ENCODE results near the gene GDI1. TPM values are rescaled to one million over a fixed set of nuclear protein-coding genes. Genes with fewer than 3 reads are reported as not detected.
"Not testable (repeated sequence)": the region's sequence is repeated elsewhere in the genome, so short reads cannot be mapped to it uniquely, and the experiment has no call there.

Gene GDI1
- 100 to 1,000 TPM; 138 to 174 (median 140) TPM for total RNA-seq
- 67.5 TPM for total RNA-seq (2013)

DNA sequence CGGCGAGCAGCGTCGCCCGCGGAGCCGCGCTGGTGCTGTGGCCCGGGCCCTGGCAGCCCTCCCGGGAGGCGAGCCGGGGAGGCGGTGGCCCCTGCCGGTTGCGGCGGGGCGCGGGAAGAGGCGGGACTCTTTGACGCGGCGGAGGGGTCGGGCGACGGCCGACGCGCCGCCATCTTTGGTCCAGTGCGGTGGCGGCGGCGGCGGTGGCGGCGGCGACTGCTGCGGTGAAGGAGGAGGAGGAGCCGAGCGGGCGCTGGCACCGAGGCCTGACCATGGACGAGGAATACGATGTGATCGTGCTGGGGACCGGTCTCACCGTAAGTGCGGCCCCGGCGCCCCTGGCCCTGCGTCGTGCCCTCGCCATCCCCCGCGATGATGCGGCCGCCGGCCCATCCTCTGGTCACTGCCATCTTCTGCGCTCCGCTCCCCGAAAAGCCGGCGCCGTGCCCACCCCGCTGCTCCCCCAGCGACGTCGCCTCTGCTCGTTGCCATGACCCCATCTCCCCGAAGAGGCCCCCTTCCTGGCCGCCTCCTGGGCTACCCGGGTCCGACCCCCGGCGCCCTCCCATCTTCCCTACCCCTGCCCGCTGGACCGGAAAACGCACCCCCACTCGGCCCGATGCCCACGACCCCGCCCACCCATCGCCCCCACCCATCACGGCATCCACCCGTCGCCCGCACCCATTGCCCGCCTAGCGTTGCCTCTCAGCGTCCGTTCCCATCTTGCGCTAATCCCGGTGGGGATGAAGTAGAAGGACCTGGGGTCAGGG is at the start of gene GDI1:
Gene GDI1, plus strand, starts transcription at position 172 of the 770 bp plus-strand sequence. Its CDS starts 101 bp downstream, at position 273.
- Histone ChIP-seq H3K27me3 (ENCODE audit: control insufficient read depth, insufficient read depth, low read length) (no peaks in the 10 kb centered on the region), H3K9me3 (ENCODE audit: control insufficient read depth, insufficient read depth, low read length) (no peaks in the 10 kb centered on the region), H3K27ac (ENCODE audit: low read length) (peak within 1 kb of the TSS; percentile 81), H3K36me3 (ENCODE audit: control insufficient read depth, insufficient read depth, low read length) (peaks cover 30% of the 10 kb centered on the region), H3K4me3 (ENCODE audit: low read length) (peak within 1 kb of the TSS; percentile 53), H3K4me1 (ENCODE audit: control insufficient read depth, insufficient read depth, low read length) (peaks cover 23% of the 10 kb centered on the region)
- WGBS (ENCODE audit: insufficient coverage), result under 1% methylated on average over 85 of the region's 93 CpGs
- TF ChIP-seq, protein P1, sequence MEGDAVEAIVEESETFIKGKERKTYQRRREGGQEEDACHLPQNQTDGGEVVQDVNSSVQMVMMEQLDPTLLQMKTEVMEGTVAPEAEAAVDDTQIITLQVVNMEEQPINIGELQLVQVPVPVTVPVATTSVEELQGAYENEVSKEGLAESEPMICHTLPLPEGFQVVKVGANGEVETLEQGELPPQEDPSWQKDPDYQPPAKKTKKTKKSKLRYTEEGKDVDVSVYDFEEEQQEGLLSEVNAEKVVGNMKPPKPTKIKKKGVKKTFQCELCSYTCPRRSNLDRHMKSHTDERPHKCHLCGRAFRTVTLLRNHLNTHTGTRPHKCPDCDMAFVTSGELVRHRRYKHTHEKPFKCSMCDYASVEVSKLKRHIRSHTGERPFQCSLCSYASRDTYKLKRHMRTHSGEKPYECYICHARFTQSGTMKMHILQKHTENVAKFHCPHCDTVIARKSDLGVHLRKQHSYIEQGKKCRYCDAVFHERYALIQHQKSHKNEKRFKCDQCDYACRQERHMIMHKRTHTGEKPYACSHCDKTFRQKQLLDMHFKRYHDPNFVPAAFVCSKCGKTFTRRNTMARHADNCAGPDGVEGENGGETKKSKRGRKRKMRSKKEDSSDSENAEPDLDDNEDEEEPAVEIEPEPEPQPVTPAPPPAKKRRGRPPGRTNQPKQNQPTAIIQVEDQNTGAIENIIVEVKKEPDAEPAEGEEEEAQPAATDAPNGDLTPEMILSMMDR (IDR thresholded peaks at IDR 0.05), result no peak
- H3K36me3 Mint-ChIP-seq, result no peaks in the 10 kb centered on the region
- no peaks in the 10 kb centered on the region for H3K9me3 Mint-ChIP-seq
- peak within 1 kb of the TSS; percentile 80 for H3K4me3 Mint-ChIP-seq
- peak within 1 kb of the TSS; percentile 81 to 85 for H3K27ac Mint-ChIP-seq
- H3K27me3 Mint-ChIP-seq (ENCODE audit: low read depth in 2 of 2), result no peaks in the 10 kb centered on the region
- ATAC-seq (peak; percentile 74 to 82 (median 75)), DNase-seq (peak; percentile 67 to 72)
- H3K4me1 Mint-ChIP-seq, result peaks cover 6 to 10% of the 10 kb centered on the region in 2 donors
- intact Hi-C loops (cut with micrococcal nuclease), result no loop called here

DNA sequence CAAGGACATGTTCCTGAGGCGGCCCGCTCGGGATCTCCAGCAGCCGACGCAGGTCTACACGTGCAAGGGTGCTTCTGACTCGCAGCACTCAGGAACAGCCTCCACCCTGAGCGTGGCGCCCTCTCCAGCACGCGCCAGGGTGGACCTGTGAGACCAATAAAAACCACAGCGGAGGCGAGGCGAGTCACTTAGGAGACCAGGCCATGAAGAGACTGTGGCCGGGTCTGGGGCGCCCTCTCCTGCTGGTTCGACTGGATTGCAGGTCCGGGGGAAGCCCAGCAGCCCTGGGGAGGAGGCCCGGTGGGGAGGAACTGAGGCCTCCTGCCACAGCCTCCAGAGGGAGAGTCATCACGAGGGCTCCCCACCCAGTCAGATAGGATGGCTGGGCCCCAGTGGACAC is 48.9 kb upstream of the GDI1 start:
- H3K4me1 Mint-ChIP-seq; H3K36me3 ChIP-seq (ENCODE audit: control insufficient read depth, insufficient read depth, low read length); H3K27me3 Mint-ChIP-seq (ENCODE audit: low read depth in 2 of 2); intact Hi-C loops (cut with micrococcal nuclease); H3K4me3 Mint-ChIP-seq; H3K9me3 ChIP-seq (ENCODE audit: control insufficient read depth, insufficient read depth, low read length); H3K27ac ChIP-seq (ENCODE audit: low read length); H3K27ac Mint-ChIP-seq; H3K4me1 ChIP-seq (ENCODE audit: control insufficient read depth, insufficient read depth, low read length); DNase-seq; H3K27me3 ChIP-seq (ENCODE audit: control insufficient read depth, insufficient read depth, low read length); H3K9me3 Mint-ChIP-seq; H3K36me3 Mint-ChIP-seq; H3K4me3 ChIP-seq (ENCODE audit: low read length): not testable (repeated sequence)
- ATAC-seq, result peak; percentile 41 to 67 (median 53)
- WGBS (ENCODE audit: insufficient coverage), result no CpG with 5 or more reads among the region's 20 CpGs

DNA sequence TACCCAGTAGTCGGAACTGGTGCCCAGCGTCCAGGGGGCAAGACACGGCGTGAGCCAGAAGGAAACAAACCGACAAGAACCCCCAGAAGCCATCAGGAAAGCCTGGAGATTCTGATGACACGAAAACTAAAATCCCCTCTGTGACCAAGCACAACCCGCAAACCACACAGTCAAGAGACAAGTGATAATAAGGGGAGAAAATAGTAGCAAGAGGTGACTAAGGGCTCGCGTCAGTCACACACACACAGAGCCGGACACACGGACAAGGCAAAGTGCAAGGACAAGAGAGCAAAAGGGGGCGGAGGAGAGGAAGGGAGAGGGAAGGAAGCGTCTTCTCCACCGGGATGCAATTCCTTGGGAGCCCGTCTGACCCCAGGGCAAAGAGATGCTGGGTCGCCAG is 48.3 kb upstream of the GDI1 start:
- DNase-seq; H3K27ac Mint-ChIP-seq; H3K4me3 ChIP-seq (ENCODE audit: low read length); intact Hi-C loops (cut with micrococcal nuclease); H3K36me3 ChIP-seq (ENCODE audit: control insufficient read depth, insufficient read depth, low read length); H3K9me3 ChIP-seq (ENCODE audit: control insufficient read depth, insufficient read depth, low read length); H3K27ac ChIP-seq (ENCODE audit: low read length); H3K9me3 Mint-ChIP-seq; H3K4me1 ChIP-seq (ENCODE audit: control insufficient read depth, insufficient read depth, low read length); H3K4me3 Mint-ChIP-seq; H3K27me3 Mint-ChIP-seq (ENCODE audit: low read depth in 2 of 2); H3K36me3 Mint-ChIP-seq; H3K4me1 Mint-ChIP-seq; H3K27me3 ChIP-seq (ENCODE audit: control insufficient read depth, insufficient read depth, low read length): not testable (repeated sequence)
- peak; percentile 16 to 28 (median 27) for ATAC-seq
- WGBS (ENCODE audit: insufficient coverage), result no CpG with 5 or more reads among the region's 16 CpGs

DNA sequence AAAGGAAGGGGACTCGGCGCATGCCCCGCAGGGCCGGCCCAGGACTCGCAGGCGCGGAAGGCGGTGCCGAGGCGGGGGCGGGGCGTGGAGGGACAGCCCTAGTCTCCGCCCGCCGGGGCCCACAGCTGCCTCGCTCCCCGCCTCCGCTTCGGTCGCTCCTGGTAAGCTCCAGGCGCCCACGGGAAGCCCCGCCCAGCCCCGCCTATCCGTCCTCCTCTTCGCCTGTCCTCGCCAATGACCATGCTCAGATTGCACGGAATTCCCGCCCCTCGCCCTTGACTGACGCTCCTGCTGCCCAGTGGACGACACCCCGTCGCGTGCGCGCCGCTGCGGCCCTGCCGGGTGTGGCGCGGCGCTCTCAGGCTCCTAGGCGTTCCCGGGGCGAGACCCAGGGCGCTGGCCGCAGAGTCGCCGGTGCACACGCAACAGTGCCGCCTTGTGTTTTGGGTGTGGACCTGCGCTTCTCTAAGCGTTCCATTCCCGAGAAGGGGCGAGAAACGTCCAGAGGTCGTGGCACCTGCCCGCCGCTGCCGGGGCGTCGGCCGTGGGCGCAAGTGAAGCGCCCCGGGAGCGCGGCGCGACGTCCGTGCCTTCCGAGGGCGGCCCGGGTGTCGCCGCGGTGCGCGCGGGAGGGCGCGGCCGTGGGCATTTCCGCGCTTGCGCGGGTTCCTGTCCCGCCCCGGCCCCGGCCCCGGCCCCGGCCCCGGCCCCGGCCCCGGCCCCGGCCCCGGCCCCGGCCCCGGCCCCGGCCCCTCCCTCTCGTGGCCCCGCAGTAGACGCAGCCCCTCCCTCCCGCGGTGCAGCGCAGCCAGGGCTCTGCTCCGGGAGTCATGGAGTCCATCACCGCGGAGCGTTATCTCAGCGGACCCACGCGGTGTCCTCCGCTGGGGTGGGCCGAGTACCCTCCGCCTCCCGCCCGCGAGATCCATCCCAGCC is 46.9 kb upstream of the GDI1 start:
- intact Hi-C loops (cut with micrococcal nuclease), result loop anchor here (10.0 kb wide), 1 partner anchor 45 kb away; no protein-coding TSS in a partner anchor
- ATAC-seq (peak; percentile 63 to 84 (median 64)), DNase-seq (peak in 1 of 2 donors; percentile 40)
- H3K4me3 ChIP-seq (ENCODE audit: low read length); H3K4me1 ChIP-seq (ENCODE audit: control insufficient read depth, insufficient read depth, low read length); H3K4me3 Mint-ChIP-seq; H3K4me1 Mint-ChIP-seq; H3K36me3 Mint-ChIP-seq; H3K27me3 Mint-ChIP-seq (ENCODE audit: low read depth in 2 of 2); H3K9me3 ChIP-seq (ENCODE audit: control insufficient read depth, insufficient read depth, low read length); H3K9me3 Mint-ChIP-seq; H3K27ac Mint-ChIP-seq; H3K27me3 ChIP-seq (ENCODE audit: control insufficient read depth, insufficient read depth, low read length); H3K36me3 ChIP-seq (ENCODE audit: control insufficient read depth, insufficient read depth, low read length): not testable (repeated sequence)
- peak overlapping the region; percentile 61 for H3K27ac ChIP-seq (ENCODE audit: low read length)
- 0% methylated on average over 8 of the region's 121 CpGs for WGBS (ENCODE audit: insufficient coverage)

DNA sequence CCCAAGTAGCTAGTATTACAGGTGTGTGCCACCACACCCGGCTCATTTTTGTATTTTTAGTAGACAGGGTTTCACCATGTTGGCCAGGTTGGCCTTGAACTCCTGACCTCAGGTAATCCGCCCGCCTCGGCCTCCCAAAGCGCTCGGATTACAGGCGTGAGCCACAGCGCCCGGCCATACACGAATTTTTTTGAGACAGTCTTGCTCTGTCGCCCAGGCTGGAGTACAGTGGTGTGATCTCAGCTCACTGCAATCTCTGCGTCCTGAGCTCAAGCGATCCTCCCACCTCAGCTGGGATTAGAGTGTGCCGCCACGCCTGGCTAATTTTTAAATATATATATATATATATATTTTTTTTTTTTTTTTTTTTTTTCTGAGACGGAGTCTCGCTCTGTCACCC is 40.6 kb upstream of the GDI1 start:
- intact Hi-C loops (cut with micrococcal nuclease), result loop anchor here (5.0 to 10.0 kb wide), 3 partner anchors 46 to 136 kb away; partner anchors contain the start of gene FAM50A
- not testable (repeated sequence) for H3K4me3 Mint-ChIP-seq; H3K9me3 ChIP-seq (ENCODE audit: control insufficient read depth, insufficient read depth, low read length); H3K27ac Mint-ChIP-seq; ATAC-seq; H3K36me3 Mint-ChIP-seq; H3K9me3 Mint-ChIP-seq; H3K27me3 Mint-ChIP-seq (ENCODE audit: low read depth in 2 of 2); H3K4me3 ChIP-seq (ENCODE audit: low read length); H3K27me3 ChIP-seq (ENCODE audit: control insufficient read depth, insufficient read depth, low read length); H3K27ac ChIP-seq (ENCODE audit: low read length)
- peak in 1 of 2 donors; percentile 2 for DNase-seq
- peaks cover 21% of the 10 kb centered on the region for H3K36me3 ChIP-seq (ENCODE audit: control insufficient read depth, insufficient read depth, low read length)
- peaks cover 25% of the 10 kb centered on the region for H3K4me1 ChIP-seq (ENCODE audit: control insufficient read depth, insufficient read depth, low read length)
- peaks cover 14 to 19% of the 10 kb centered on the region in 2 donors for H3K4me1 Mint-ChIP-seq
- WGBS (ENCODE audit: insufficient coverage), result 95% methylated on average over 12 of the region's 17 CpGs

Measured in natural killer cell (primary cell).